Heart left ventricle (tissue), 16 donors: Measurements from ENCODE around the gene FASTKD1. TPM values are rescaled to one million over a fixed set of nuclear protein-coding genes. Genes with fewer than 3 reads are reported as not detected.
"Not testable (repeated sequence)": the region's sequence is repeated elsewhere in the genome, so short reads cannot be mapped to it uniquely, and the experiment has no call there.

Experiments used
- ATAC-seq, 4 donors: fragments of 200-7000 bp; cut with Tn5 transposase; one replicate each; pipeline ENCODE4 v1.9.1; 2020 to 2022; ENCODE audit warnings: moderate library complexity in 4 of 4, mild to moderate bottlenecking in 3 of 4, moderate number of reproducible peaks in 1 of 4
- DNase-seq, 5 donors: peaks; one replicate each; pipeline ENCODE4 v3.0.0-alpha.2; 2020
- H3K27ac ChIP-seq, 12 donors: fragments of 200-600 bp; sonication (generic) in 4 of 12; one replicate each; pipeline versions ENCODE4 v1.5.0 to v1.8.0; 2016 to 2022; ENCODE audit warnings: mild to moderate bottlenecking in 2 of 12
- H3K27me3 ChIP-seq, 9 donors: fragments of 200-600 bp; sonication (generic) in 2 of 9; one replicate each; pipeline versions ENCODE4 v1.5.1 to v1.8.0; 2016 to 2022; ENCODE audit warnings: mild to moderate bottlenecking in 3 of 9
- H3K36me3 ChIP-seq, 9 donors: fragments of 200-600 bp; sonication (generic) in 2 of 9; one replicate each; pipeline versions ENCODE4 v1.5.0 to v1.8.0; 2018 to 2022; ENCODE audit warnings: mild to moderate bottlenecking in 2 of 9
- H3K4me1 ChIP-seq, 12 donors: fragments of 200-600 bp; sonication (generic) in 4 of 12; one replicate each; pipeline versions ENCODE4 v1.5.0 to v1.8.0; 2016 to 2022; ENCODE audit warnings: mild to moderate bottlenecking in 3 of 12
- H3K4me3 ChIP-seq, 12 donors: fragments of 200-600 bp; sonication (generic) in 4 of 12; one replicate each; pipeline versions ENCODE4 v1.5.0 to v1.8.0; 2017 to 2022; ENCODE audit warnings: mild to moderate bottlenecking in 9 of 12, moderate library complexity in 4 of 12
- H3K9me3 ChIP-seq, 12 donors: fragments of 200-600 bp; sonication (generic) in 4 of 12; one replicate each; pipeline versions ENCODE4 v1.5.0 to v1.8.0; 2016 to 2022; ENCODE audit warnings: mild to moderate bottlenecking in 1 of 12
- CTCF ChIP-seq, 12 donors: fragments of 200-600 bp; sonication (generic) in 4 of 12; IDR thresholded peaks; one replicate each; pipeline versions ENCODE4 v1.5.0 to v1.8.0; 2018 to 2022; ENCODE audit warnings: antibody characterized with exemption in 12 of 12, mild to moderate bottlenecking in 5 of 12
- POLR2A ChIP-seq, 2 donors: fragments of 450-650 bp; IDR thresholded peaks; one replicate each; pipeline ENCODE4 v1.6.1; 2017; ENCODE audit warnings: antibody characterized with exemption in 2 of 2, mild to moderate bottlenecking in 2 of 2, moderate library complexity in 2 of 2
- WGBS, 4 donors: extraction: QIAGEN DNeasy Blood & Tissue Kit in 2 of 4; methylation state at CpG; one replicate each; pipeline versions ENCODE4 v1.1.5 to v1.1.7; 2013 to 2018; 5-methylcytosine and 5-hydroxymethylcytosine counted together
- intact Hi-C, 10 donors: fragments of 100-400 bp; cut with DNase I; formaldehyde crosslinking; loops; one replicate each; pipeline versions ENCODE4 v1.11.1 to v1.14.2; 2022
- polyA plus RNA-seq, 2 donors: library from polyadenylated mRNA; stranded (reverse); fragments of 200-250 nt; gene quantifications; one replicate each; pipeline ENCODE4 v1.2.3, GENCODE V29; 2013
- total RNA-seq, 9 donors: library from RNA; depleted of rRNA in 2 of 9; stranded (reverse); fragments of >200 nt in 2 of 9; fragmentation: NEBNext Ultra II Directional in 3 of 9; extraction: Animal tissue kit (Norgen Biotek cat#: 25700) in 3 of 9; gene quantifications; one replicate each; pipeline versions ENCODE4 v1.1.0 to v1.2.4, GENCODE V29; 2016 to 2023
- donor health status: ischemic (EF 13 %, LVEDD 7.1; RV severe dilation, severe dysfunction).
- donor health status: healthy with polysubstance abuse.
- donor health status: DM: no; HTN: yes; CAD: no.
- donor health status: DM: no; HTN: no; CAD: no.
- donor health status: ischemic (EF 25% LVEDD 6.9; RV normal size, moderate dysfunction).
- donor health status: ischemic (EF 25% LVEDD 5.7; RV mildly dilated, moderate dysfunction).
- donor health status: healthy.
- donor health status: DM: yes; HTN: yes; CAD: no.
- donor health status: ischemic (EF 35%, LVEDD 5.7; RV mildly dilated, moderate dysfunction).
- donor health status: nonischemic (EF 11% LVEDD 7.7; RV severe dilation, severe dysfunction).
- donor health status: DM: yes; HTN: yes; CAD: no.
- donor health status: PGD.
- donor health status: ischemic (EF 29% LVEDD 5.4; RV normal size, mild dysfunction).
- donor health status: nonischemic (EF 23%, LVEDD 6.1; RV moderate dilation, normal function).

FASTKD1 gene
- total and polyA plus RNA-seq, 11 donors, result 25.3 to 154 (median 69.4) TPM

DNA sequence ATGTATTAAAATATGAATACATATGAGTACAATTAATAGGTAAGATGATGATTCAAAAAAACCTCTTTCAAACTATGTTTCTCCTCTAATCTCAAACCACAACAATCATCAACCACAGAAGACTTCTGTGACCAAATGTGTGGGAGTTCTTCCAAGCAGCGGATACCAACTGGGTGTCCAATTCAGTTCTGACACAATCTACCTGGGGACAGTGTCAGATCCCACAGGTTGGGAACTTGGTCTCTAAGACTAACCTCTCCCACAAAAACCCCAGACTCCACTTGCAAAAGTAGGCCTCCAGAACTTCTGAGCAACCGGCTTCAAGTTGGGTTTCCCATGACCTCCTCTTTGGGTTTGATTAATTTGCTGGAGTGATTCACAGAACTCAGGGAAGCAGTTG lies 26.9 kb downstream of the FASTKD1 start:
- Histone ChIP-seq H3K36me3 (peaks cover 0 to 88% (median 53%) of the 10 kb centered on the region in 9 donors), H3K4me3 (no peak overlapping the region), H3K9me3 (no peaks in the 10 kb centered on the region), H3K27me3 (no peaks in the 10 kb centered on the region), H3K27ac (no peak overlapping the region), H3K4me1 (peaks cover 0 to 4% (median 0%) of the 10 kb centered on the region in 12 donors)
- 87 to 98% (median 96%) methylated on average over 2 of the region's 2 CpGs for WGBS, 4 donors
- ATAC-seq (no peak), DNase-seq (no peak)
- intact Hi-C loops, result no loop called here
- TF ChIP-seq POLR2A (IDR thresholded peaks at IDR 0.05) (no peak), CTCF (IDR thresholded peaks at IDR 0.05) (no peak)

GRCh38 chr2:169542433-169542832 lies 31.2 kb downstream of the FASTKD1 start:
- H3K36me3 ChIP-seq, result peaks cover 0 to 81% (median 61%) of the 10 kb centered on the region in 9 donors
- ATAC-seq, result no peak

DNA sequence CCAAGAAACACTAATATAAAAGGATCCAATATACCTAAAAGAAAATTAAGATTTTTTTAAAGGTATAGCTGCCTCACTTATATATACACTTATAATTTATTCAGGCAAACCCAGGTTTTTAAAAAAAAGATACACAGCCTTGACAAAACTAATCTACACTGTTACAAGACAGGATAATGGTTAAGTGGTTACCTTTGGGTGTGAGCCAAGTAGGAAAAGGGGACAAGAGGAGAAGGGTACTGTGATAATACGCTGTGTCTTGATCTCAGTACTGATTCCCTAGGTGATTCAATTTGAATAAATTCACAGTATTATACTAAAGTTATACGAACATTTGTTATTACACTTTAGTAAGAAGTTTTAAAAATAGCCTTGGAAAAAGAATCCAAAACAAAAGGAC lies 33.5 kb downstream of the FASTKD1 start:
- H3K36me3 ChIP-seq, result peaks cover 0 to 82% (median 64%) of the 10 kb centered on the region in 9 donors
- TF ChIP-seq CTCF (IDR thresholded peaks at IDR 0.05), result no peak
- TF ChIP-seq POLR2A (IDR thresholded peaks at IDR 0.05), result no peak
- WGBS, 4 donors, result 35 to 43% (median 40%) methylated on average over 2 of the region's 2 CpGs
- no peak for DNase-seq
- H3K9me3 ChIP-seq, result no peaks in the 10 kb centered on the region
- no peaks in the 10 kb centered on the region for H3K27me3 ChIP-seq
- H3K27ac ChIP-seq, result no peak overlapping the region
- intact Hi-C loops, result no loop called here
- no peak overlapping the region for H3K4me3 ChIP-seq
- no peak for ATAC-seq
- peaks cover 0 to 12% (median 0%) of the 10 kb centered on the region in 12 donors for H3K4me1 ChIP-seq

More at GRCh38 chr2:169542433-169542832, 31.2 kb downstream of the FASTKD1 start:
- Histone ChIP-seq H3K4me3 (no peak overlapping the region), H3K4me1 (peaks cover 0 to 12% (median 0%) of the 10 kb centered on the region in 12 donors), H3K27ac (no peak overlapping the region), H3K27me3 (no peaks in the 10 kb centered on the region), H3K9me3 (no peaks in the 10 kb centered on the region)
- no peak for TF ChIP-seq POLR2A (IDR thresholded peaks at IDR 0.05)
- no peak for TF ChIP-seq CTCF (IDR thresholded peaks at IDR 0.05)
- intact Hi-C loops, result no loop called here
- no peak for DNase-seq
- 77 to 93% (median 87%) methylated on average over 3 of the region's 3 CpGs for WGBS, 4 donors

DNA sequence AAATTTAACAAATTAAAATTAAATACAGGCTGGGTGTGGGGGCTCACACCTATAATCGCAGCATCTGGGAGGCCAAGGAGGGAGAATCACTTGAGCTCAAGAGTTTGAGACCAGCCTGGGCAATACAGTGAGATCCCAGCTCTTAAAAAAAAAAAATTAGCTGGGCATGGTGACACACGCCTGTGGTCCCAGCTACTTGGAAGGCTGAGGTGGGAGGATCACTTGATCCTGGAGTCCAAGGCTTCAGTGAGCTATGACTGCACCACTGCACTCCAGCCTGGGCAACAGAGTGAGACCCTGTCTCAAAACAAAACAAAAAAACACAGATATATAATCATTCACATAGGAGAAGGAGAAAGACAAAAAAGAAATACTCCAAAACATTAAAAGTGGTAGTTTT lies 34.2 kb downstream of the FASTKD1 start:
- Histone ChIP-seq H3K36me3 (peaks cover 0 to 82% (median 64%) of the 10 kb centered on the region in 9 donors), H3K4me1 (peaks cover 0 to 12% (median 0%) of the 10 kb centered on the region in 12 donors)
- 93 to 100% (median 98%) methylated on average over 2 of the region's 2 CpGs for WGBS, 4 donors
- H3K4me3 ChIP-seq, H3K9me3 ChIP-seq, DNase-seq, intact Hi-C loops, H3K27me3 ChIP-seq, H3K27ac ChIP-seq, ATAC-seq: not testable (repeated sequence)

GRCh38 chr2:169528271-169528701 lies 45.4 kb downstream of the FASTKD1 start:
- Histone ChIP-seq H3K9me3 (no peaks in the 10 kb centered on the region), H3K27ac (no peak overlapping the region), H3K4me3 (no peak overlapping the region), H3K4me1 (no peaks in the 10 kb centered on the region), H3K27me3 (no peaks in the 10 kb centered on the region), H3K36me3 (peaks cover 0 to 90% (median 41%) of the 10 kb centered on the region in 9 donors)
- ATAC-seq, result peak in 3 of 4 donors; percentile 71 to 88 (median 85)
- intact Hi-C loops, result loop anchor here in 5 of 10 donors (5.0 to 10.0 kb wide), 4 partner anchors 267 to 494 kb away; partner anchors contain the start of gene SSB (in 2 of the 5)
- no peak for TF ChIP-seq POLR2A (IDR thresholded peaks at IDR 0.05)
- peak; percentile 72 to 90 (median 86) for TF ChIP-seq CTCF (IDR thresholded peaks at IDR 0.05)
- peak in 4 of 5 donors; percentile 33 to 66 (median 64) for DNase-seq
- WGBS, 4 donors, result 4 to 23% (median 16%) methylated on average over 2 of the region's 2 CpGs
